Superior temporal gyrus (tissue), 1 donor: ENCODE results near the gene PATZ1.
"Not testable (repeated sequence)": the region's sequence is repeated elsewhere in the genome, so short reads cannot be mapped to it uniquely, and the experiment has no call there.

ENCODE experiments used
- DNase-seq: peaks from one replicate; pipeline ENCODE4 v3.0.0-alpha.2; 2016; ENCODE audit errors: extremely low spot score

Gene PATZ1

GRCh38 chr22:31346255-31346732 lies at the start of gene PATZ1:
TSS of gene PATZ1 (minus strand) at chr22:31346346. CDS start at chr22:31345602, 744 bp downstream.
- peak; percentile 83 for DNase-seq

GRCh38 chr22:31394326-31394725 lies 48.2 kb upstream of the PATZ1 start:
- no peak for DNase-seq

GRCh38 chr22:31393893-31394292 lies 47.7 kb upstream of the PATZ1 start:
- DNase-seq = no peak

- DNase-seq = not testable (repeated sequence)
Measured at GRCh38 chr22:31378651-31379050, 32.5 kb upstream of the PATZ1 start.

GRCh38 chr22:31378123-31378522 lies 32.0 kb upstream of the PATZ1 start:
- no peak for DNase-seq

- no peak for DNase-seq
Measured at GRCh38 chr22:31377612-31378011, 31.5 kb upstream of the PATZ1 start.

- DNase-seq = no peak
Measured at GRCh38 chr22:31367426-31367825, 21.3 kb upstream of the PATZ1 start.

- no peak for DNase-seq
Measured at GRCh38 chr22:31363885-31364465, 17.8 kb upstream of the PATZ1 start.

- no peak for DNase-seq
Measured at GRCh38 chr22:31361743-31362142, 15.6 kb upstream of the PATZ1 start.

GRCh38 chr22:31360029-31360428 lies 13.9 kb upstream of the PATZ1 start:
- DNase-seq = no peak

GRCh38 chr22:31354515-31354914 lies 8.4 kb upstream of the PATZ1 start:
- DNase-seq = no peak

GRCh38 chr22:31350410-31350863 lies 4.3 kb upstream of the PATZ1 start:
- DNase-seq = no peak

GRCh38 chr22:31349960-31350359 lies 3.8 kb upstream of the PATZ1 start:
- no peak for DNase-seq

- no peak for DNase-seq
Measured at GRCh38 chr22:31348766-31349165, 2.6 kb upstream of the PATZ1 start.

- DNase-seq = not testable (repeated sequence)
Measured at GRCh38 chr22:31348009-31348337, 1.8 kb upstream of the PATZ1 start.

- DNase-seq = peak; percentile 80
Measured at GRCh38 chr22:31347251-31348008, 1.3 kb upstream of the PATZ1 start.

- DNase-seq = peak; percentile 51
Measured at GRCh38 chr22:31346733-31347250, 646 bp upstream of the PATZ1 start.

GRCh38 chr22:31345331-31346254 lies 553 bp downstream of the PATZ1 start:
- peak; percentile 79 for DNase-seq

GRCh38 chr22:31344578-31345330 lies 1.4 kb downstream of the PATZ1 start:
- no peak for DNase-seq

- DNase-seq = no peak
Measured at GRCh38 chr22:31344256-31344577, 1.9 kb downstream of the PATZ1 start.
